Measurements from ENCODE around the gene C16orf74. TPM values are rescaled to one million over a fixed set of nuclear protein-coding genes. Genes with fewer than 3 reads are reported as not detected.

The C16orf74 gene
- total RNA-seq = 1 to 10 TPM in 3 of 4 donors, not detected in 1; 1.5 to 6.2 (median 1.7) TPM

GRCh38 chr16:85750827-85751697, at the start of gene C16orf74:
Gene C16orf74, minus strand, starts transcription at chr16:85751096. Its CDS starts 15,879 bp downstream, at chr16:85735217.
- no peak for TF ChIP-seq CTCF (IDR thresholded peaks at IDR 0.05; ENCODE audit: low read depth)

DNA sequence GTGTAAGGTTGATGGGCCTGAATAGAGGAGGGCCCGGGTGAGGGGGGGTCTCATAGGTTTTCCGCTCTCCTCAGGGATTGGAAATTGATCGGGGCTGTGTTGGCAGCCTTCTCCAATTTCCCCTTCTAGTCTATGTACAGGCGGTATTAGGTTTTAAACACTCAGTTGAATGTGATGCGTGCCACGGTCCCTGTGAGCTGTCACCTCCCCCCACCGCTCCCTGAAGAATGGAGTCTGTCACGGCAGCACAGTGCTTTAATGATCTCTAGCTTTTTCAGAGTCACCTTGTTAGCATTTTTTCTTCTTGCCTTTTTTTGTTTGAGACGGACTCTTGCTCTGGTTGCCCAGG, 49.4 kb upstream of the C16orf74 start:
- no peak for TF ChIP-seq CTCF (IDR thresholded peaks at IDR 0.05; ENCODE audit: low read depth)

DNA sequence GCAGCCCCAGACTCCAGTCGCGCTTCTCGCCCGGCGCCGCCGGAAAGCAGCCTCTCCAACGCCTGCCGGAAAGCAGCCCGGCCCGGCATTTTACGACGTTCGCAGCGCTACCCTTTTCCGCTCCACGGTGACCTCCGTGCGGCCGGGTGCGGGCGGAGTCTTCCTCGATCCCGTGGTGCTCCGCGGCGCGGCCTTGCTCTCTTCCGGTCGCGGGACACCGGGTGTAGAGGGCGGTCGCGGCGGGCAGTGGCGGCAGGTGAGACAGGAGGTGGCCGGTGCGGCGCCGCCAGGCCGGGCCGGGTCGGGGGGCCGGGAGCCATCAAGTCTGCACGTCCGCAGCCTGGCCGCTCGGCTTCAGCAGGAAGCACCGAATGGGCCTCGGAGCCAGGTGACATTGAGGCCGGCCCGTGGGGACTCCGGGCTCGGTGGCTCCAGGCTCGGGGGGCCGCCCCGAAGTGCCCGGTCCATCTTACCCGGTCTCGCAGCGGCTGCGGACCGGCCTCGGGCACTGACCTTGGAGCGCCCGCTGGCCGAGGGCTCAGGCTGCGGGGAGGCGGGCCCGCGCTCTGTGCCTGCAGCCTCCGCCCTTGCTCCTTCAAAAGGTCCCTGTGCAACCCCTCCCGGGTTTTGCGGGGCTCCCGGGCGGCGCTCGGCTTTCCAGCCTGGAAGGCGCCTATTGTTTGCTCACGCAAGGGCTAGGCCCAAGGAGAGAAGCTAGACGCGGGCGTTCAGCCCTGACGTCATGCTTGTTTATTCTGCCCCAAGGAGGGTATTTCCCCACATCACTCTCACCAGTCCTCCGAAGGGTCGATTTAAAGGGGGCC, 48.8 kb upstream of the C16orf74 start, which contains the start of the genes COX4I1 and EMC8:
Gene COX4I1, plus strand, starts transcription at position 199 of the 824 bp plus-strand sequence. CDS start 1,511 bp downstream, outside the sequence.
Gene EMC8, minus strand, starts transcription at position 48 of the 824 bp plus-strand sequence. CDS start 249 bp downstream, outside the sequence.
- no peak for TF ChIP-seq CTCF (IDR thresholded peaks at IDR 0.05; ENCODE audit: low read depth)

DNA sequence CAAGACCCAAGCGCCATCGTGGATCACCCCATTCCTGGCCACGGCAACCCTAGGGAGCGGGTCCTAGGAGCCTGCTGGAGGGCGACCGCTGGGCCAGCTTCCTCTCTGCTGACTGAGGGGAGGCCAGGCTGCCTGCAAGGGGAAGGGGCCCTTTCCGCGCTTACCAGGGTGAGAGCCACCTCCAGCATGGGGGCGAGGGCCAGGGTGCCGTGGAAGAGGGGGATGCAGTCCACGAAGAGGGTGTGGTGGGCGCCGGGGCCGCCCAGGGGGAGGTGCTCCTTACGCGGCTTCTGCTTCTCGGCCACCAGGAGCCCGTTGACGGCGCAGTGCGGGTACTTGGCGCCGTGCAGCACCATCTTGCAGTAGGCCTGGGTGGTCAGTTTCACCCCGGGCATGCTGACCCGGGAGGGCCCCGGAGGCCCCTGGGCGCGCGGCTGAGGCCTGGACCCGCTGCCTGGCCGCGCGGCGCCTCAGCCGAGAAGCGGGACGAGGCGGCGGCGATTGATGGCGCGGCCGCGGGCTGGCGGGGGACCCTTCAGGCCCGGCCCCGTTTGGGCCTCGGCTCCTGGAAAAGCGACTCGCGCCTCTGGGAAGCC, 48.1 kb upstream of the C16orf74 start:
- TF ChIP-seq CTCF (IDR thresholded peaks at IDR 0.05; ENCODE audit: low read depth) = no peak

DNA sequence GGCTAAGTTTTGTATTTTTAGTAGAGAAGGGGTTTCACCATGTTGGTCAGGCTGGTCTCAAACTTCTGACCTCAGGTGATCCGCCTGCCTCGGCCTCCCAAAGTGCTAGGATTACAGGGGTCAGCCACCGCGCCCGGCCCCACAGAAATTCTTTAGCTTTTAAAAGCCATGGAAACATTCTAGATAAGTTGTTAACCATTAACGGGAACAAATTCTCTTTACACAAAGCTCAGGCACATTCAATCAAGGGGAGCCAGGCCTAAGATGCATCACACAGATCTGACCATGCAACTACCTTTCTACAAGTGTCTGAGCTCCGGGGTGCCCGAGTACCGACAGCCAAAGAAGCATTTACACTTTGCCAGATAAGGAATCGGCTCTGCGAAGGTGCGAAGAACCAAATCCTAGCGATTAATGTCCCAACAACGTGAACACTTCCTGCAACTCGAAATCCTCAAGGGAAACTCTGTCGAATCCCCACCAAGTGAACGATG, 47.4 kb upstream of the C16orf74 start:
- TF ChIP-seq CTCF (IDR thresholded peaks at IDR 0.05; ENCODE audit: low read depth) = no peak

DNA sequence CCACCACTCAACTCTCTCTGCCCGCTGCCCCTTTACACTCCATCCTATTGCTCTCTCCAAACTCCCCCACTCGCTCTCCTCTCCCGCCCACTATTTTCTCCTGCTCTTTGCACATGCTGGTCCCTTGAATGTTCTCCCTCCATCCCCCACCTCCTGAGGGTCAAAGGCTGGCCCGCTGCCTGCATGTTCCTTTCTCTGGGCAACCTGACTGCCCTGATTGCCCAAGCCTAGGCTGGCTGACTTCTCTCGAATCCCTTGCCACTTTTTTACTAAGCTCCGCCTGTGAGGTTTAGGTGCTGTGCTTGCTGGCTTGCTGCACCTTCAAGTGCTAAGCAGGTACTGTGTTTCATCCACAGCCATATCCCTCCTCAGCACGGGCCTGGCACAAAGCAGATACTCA, 45.7 kb upstream of the C16orf74 start:
- TF ChIP-seq CTCF (IDR thresholded peaks at IDR 0.05; ENCODE audit: low read depth) = no peak

Measured in subcutaneous adipose tissue (tissue), 4 donors.